ENCODE results near the gene LUC7L3. TPM values are rescaled to one million over a fixed set of nuclear protein-coding genes. Genes with fewer than 3 reads are reported as not detected.

The LUC7L3 gene
- total RNA-seq, 1 experiment from 2014 or later, result 154 TPM

- no peak overlapping the region for H4K91ac ChIP-seq (ENCODE audit: insufficient read length, low read depth, low read length)
- H3K4me1 ChIP-seq (ENCODE audit: insufficient read depth, low read length), result no peaks in the 10 kb centered on the region
- no peak overlapping the region for H2BK5ac ChIP-seq (ENCODE audit: insufficient read length, low read length)
- H3K23ac ChIP-seq (ENCODE audit: insufficient read length, low read depth, low read length), result no peak overlapping the region
- no peaks in the 10 kb centered on the region for H3K27me3 Mint-ChIP-seq (ENCODE audit: low read depth)
- H3K27me3 ChIP-seq (ENCODE audit: insufficient read depth, low read length), result no peaks in the 10 kb centered on the region
- peaks cover 8 to 9% of the 10 kb centered on the region in 2 experiments for H3K4me1 Mint-ChIP-seq
- no peak overlapping the region for H4K5ac ChIP-seq (ENCODE audit: insufficient read length, low read depth, low read length)
- H3K4me3 Mint-ChIP-seq, result no peak overlapping the region
- H3K9ac ChIP-seq (ENCODE audit: extremely low read depth, insufficient read length, low read length), result no peak overlapping the region
- no peak overlapping the region for H2BK12ac ChIP-seq (ENCODE audit: insufficient read length, low read depth, low read length)
- H3K23me2 ChIP-seq (ENCODE audit: insufficient read length, low read depth, low read length, poor library complexity, severe bottlenecking), result no peaks in the 10 kb centered on the region
- H2BK15ac ChIP-seq (ENCODE audit: low read depth, low read length), result no peak overlapping the region
- H3K4me2 ChIP-seq (ENCODE audit: insufficient read depth, insufficient read length, low read length), result no peak overlapping the region
- H3K14ac ChIP-seq (ENCODE audit: insufficient read depth, low read length), result no peak overlapping the region
- H3T11ph ChIP-seq (ENCODE audit: low read length), result no peak overlapping the region
- no peak overlapping the region for H3K4ac ChIP-seq (ENCODE audit: low read depth, low read length)
- no peaks in the 10 kb centered on the region for H3K79me1 ChIP-seq (ENCODE audit: insufficient read depth, low read depth, low read length, poor library complexity, severe bottlenecking)
- no peak overlapping the region for H3K27ac Mint-ChIP-seq
- H2AK5ac ChIP-seq (ENCODE audit: insufficient read length, low read length), result no peak overlapping the region
- no peak overlapping the region for H2BK120ac ChIP-seq (ENCODE audit: low read depth, low read length, poor library complexity, severe bottlenecking)
- no peaks in the 10 kb centered on the region for H4K20me1 ChIP-seq (ENCODE audit: control insufficient read depth, insufficient read depth, insufficient read length)
- no peak overlapping the region for H2BK20ac ChIP-seq (ENCODE audit: low read depth, low read length, poor library complexity, severe bottlenecking)
- H3K36me3 Mint-ChIP-seq (ENCODE audit: insufficient read depth in 1 of 3, low read depth in 3 of 3), result peaks cover 5 to 11% (median 6%) of the 10 kb centered on the region in 3 experiments; a peak in 6 of 7 replicates
- no peak overlapping the region for H3K56ac ChIP-seq (ENCODE audit: insufficient read length, low read depth, low read length)
- no CpG with 5 or more reads among the region's 5 CpGs for WGBS (ENCODE audit: extremely low coverage, insufficient read length, low lambda C conversion rate)
- H4K8ac ChIP-seq (replicated peaks; ENCODE audit: insufficient read length, low read depth, low read length), result no peak overlapping the region
- TF ChIP-seq CTCF (conservative IDR thresholded peaks at IDR 0.05), result no peak
- no peaks in the 10 kb centered on the region for H3K9me3 Mint-ChIP-seq
- no peak overlapping the region for H3K18ac ChIP-seq (ENCODE audit: insufficient read length, low read depth, low read length)
- no peak for DNase-seq
- H3K79me2 ChIP-seq (ENCODE audit: insufficient read depth, low read length), result no peaks in the 10 kb centered on the region
- no peak overlapping the region for H3K27ac ChIP-seq (ENCODE audit: insufficient read length, low read depth, low read length)
- no peaks in the 10 kb centered on the region for H3K9me3 ChIP-seq (ENCODE audit: control insufficient read depth, low read depth, low read length)
- H2AFZ ChIP-seq (ENCODE audit: low read length), result no peak overlapping the region
Measured at GRCh38 chr17:50758524-50758923, 39.1 kb downstream of the LUC7L3 start.
